ENCODE measurements around the gene RYR1.
A peak's percentile ranks its signal among the peaks of the same experiment; 100 is the strongest.
"Not testable (repeated sequence)": the region's sequence is repeated elsewhere in the genome, so short reads cannot be mapped to it uniquely, and the experiment has no call there.

The RYR1 gene

DNA sequence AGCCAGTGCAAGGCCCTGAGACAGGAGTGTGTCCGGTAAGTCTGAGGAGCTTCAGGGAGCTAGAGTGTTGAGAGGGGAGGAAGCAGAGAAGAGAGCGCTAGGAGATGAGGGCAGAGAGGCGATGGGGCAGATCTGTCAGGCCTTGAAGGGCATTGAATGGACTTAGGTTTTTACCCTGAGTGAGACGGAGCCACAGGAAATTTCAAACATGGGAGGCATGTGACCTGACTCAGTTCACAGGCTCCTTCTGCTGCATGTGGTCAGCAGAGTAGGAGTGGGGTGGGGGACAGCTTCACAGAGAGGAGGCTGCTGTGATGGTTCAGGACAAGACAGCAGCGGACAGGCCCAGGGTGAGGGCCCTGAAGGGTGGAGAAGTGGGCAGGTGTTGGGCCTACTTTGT, 33.1 kb upstream of the RYR1 start:
- DNase-seq = no peak

DNA sequence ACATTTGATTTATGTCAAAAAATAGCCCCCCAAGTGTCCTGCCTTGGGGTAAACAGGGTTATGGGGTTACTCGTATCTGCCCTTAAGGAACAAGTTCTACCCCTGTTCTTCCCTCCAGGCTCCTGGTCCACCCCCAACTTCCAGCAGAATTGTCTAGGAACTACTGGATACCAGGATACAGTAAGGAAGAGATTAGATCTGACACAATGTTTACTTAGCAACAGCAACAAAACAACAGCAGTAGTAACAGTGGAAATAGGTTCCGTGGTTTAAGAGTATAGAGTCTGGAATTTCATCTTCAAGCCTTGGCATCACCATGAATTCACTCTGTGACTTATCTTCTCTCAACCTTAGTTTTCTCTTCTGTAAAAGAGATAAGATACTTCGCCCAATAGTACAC, 32.3 kb upstream of the RYR1 start:
- DNase-seq = no peak

DNA sequence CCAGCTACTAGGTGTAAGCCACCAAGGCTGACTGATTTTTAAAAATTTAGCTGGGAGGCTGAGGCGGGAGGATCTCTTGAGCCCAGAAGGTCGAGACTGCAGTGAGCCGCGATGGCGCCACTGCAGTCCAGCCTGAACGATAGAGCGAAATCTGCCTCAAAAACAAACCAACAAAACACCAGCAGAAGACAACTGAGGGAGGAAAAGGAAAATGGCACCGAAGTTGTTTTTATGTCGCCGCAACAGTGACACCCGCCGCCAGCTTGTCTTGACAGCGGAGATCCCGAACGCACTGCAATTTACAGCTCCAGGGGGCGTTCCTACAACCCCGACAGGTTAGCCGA, 30.9 kb upstream of the RYR1 start:
- DNase-seq = no peak

DNA sequence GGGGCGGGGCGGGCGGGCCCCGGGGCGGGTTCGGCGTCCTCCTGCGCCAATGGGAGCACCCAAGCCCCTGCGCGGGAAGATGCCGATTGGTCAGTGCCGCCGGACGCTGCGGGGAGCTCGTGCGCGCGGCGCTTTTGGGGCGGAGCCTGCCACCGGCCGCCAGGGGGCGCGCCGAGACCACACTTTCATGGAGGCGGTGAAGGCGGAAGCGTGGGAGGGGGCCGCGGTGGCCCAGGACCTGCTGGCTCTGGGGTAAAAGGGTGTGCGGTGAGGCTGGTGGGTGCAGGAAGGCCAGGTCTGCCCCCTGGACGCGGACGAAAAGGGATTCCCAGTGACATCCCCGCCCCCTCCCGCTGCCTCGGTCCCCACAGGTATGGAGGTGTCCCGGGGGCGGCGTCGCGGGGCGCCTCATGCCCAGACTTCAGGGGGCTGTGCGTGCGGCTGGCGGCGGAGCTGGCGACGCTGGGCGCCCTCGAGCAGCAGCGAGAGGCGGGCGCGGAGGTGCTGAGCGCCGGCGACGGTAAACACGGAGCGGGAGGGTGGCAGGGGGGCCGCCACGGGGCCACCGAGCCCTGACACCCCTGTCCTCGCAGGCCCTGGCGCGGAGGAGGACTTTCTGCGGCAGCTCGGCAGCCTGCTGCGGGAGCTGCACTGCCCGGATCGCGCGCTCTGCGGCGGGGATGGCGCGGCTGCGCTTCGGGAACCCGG, 30.4 kb upstream of the RYR1 start, which contains the start of gene FAM98C:
FAM98C (plus strand) TSS at position 127 of the 708 bp plus-strand sequence; CDS start at position 188, 61 bp downstream.
- peak; percentile 98 to 99 for DNase-seq

DNA sequence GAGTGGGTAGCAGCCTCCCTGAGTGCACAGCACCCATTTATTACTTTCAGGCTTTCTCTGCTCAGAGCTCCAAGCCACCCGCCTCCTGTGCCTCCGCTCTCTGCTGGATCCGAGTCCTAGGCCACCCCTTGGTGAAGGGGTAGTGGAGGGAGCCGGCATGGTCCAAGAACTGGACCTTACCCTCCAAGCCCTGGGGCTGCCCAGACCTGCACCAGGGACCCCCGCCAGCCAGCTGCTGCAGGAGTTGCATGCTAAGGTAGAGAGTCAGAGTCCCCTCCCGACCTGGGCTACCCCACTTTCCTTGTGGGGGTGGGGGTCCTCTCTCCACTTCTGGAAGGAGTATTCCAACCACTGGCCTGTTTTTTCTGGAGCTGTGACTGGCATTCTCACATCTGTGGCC, 28.6 kb upstream of the RYR1 start:
- DNase-seq = no peak

DNA sequence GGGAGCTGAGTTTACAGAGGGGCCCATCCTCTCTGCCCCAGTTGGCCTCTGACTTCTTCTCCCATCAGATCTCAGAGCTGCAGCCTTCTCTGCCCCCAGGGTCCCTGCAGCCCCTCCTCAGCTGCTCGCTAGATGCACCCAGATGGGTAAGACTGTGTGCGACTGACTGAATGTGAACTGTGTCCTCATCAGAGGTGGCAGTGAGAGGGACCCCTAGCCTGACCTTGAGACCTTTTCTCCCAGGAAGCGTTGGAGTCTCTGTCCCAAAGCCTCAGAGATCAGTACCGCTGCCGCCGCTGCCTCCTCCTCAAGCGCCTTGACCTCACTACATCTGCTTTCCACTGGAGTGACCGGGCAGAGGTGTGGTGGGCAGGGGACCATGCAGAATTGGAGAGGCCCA, 28.2 kb upstream of the RYR1 start:
- DNase-seq = no peak

DNA sequence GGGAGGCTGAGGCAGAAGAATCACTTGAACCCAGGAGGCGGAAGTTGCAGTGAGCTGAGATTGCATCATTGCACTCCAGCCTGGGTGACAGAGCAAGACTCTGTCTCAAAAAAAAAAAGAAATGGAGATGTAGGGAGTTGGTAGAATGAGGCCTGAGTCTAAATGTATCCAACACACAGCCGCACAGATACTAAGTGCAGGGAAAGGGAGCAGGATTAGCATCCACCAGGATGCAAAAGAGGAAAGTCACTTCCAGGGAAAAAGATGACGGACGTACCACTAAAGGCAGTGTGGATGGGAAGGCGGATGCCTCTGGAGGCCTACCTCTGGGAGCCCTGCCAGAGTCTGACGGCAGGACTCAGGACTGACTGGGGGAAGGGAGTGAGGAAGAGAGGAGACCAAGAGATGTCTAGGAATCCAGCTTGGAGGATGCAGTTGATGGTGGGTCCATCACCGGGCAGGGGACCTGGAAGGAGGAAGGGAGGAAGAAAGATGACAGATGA, 23.8 kb upstream of the RYR1 start:
- DNase-seq = no peak

DNA sequence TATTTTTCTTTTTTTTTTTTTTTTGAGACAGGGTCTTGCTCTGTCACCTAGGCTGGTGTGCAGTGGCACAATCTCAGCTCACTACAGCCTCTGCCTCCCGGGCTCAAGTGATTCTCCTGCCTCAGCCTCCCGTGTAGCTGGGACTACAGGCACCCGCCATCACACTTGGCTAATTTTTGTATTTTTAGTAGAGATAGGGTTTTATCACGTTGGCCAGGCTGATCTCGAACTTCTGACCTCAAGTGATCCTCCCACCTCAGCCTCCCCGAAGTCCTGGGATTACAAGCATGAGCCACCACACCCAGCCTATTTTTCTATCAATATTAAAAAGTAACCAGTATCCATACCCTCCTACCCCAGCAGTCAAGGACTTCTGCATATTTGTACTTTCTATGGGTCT, 23.1 kb upstream of the RYR1 start:
- not testable (repeated sequence) for DNase-seq

DNA sequence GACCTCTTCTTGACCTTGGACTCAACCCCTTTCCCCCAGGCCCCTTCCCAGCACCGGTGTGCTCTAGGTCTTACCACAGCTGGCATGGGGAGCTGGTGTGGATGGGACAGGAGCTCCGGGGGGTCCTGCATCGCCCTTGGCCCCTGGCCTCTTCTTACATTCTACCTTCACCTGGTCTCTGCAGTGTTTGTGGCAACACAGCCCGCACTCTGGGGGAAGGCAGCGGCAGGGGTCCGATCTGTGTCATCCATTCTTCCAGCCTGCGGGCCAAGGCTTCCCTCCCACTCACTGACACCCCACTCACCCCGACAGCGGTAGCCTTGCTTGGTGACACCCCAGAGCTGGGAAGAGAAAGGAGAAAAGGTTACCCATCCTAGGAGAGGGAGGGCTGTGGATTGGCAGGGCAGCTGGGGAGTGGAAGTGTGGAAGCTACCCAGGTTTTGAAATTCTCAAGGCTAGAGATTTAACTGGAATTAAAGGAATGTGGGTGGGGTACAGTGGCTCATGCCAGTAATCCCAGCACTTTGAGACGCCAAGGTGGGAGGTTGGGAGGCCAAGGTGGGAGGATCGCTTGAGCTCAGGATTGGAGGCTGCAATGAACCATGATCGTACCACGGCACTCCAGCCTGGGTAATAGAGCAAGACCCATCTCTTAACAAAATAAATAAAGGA, 22.3 kb upstream of the RYR1 start:
- DNase-seq = no peak

DNA sequence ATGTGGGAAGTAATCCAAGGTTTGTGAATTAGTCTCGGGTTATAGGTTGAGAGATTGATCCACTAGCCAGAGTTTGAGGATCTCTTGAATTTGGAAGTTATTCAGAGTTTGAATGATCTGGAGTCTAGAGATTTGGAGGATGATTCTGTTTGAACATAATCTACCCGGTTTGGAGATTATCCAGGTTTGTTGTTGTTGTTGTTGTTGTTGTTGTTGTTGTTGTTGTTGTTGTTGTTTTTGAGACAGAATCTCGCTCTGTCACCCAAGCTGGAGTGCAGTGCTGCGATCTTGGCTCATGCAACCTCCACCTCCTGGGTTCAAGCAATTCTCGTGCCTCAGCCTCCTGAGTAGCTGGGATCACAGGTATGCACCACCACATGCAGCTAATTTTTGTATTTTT, 21.6 kb upstream of the RYR1 start:
- DNase-seq = not testable (repeated sequence)

DNA sequence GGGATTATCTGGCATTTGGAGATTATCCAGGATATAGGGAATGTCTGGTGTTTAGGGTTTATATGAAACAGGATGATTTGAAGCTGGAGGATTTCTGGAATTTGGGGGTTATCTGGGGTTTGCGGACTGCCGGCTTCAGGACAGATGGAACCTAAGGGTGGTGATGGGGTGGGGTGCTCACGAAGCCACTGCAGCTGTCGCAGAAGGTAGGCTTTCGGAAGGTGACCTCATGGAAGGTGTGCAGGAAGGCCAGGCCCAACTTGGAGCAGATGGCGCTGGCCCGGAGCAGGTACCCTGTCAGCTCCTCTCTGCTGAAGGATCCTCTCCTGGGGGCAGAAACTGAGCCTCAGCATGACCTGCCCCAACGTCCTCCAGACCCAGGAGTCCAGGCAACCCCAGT, 21.0 kb upstream of the RYR1 start:
- DNase-seq = no peak

DNA sequence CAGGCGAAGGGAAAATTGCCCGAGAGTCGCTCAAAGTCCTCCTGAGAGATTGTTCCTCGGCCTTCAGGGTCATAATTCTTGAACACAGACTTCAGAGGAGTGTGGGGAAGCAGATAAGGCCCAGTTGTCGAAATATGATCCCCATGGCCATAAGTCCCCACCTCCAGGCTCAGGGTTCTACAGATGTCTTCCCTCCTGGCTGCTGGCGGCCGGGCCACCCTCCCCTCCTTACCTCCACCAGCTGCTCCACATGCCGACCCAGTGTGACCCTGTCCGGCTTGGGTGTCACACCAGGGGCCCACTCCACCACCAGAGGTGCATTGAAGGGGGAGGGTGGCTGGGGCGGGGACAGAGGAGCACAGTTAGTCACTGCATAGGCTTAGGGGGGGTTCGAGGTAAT, 20.5 kb upstream of the RYR1 start:
- no peak for DNase-seq

DNA sequence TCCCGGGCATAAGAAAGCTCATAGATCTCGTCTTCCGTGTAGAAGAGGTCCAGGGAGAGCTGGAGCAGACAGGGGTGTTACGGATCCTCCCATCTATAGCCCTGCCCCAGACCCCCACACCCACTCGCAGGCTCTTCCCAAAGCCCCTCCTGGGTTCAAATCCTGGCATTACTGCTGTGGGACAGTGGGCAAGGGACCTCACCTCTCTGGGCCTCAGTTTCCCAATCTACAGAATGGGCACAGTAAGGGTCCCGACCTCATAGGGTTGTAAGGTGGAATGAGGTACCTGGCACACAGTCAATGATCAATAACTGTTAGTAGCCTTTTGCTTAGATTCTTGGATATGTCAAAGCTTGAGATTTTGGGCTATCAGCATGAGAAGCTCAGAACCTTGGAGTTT, 20.1 kb upstream of the RYR1 start:
- DNase-seq = no peak

DNA sequence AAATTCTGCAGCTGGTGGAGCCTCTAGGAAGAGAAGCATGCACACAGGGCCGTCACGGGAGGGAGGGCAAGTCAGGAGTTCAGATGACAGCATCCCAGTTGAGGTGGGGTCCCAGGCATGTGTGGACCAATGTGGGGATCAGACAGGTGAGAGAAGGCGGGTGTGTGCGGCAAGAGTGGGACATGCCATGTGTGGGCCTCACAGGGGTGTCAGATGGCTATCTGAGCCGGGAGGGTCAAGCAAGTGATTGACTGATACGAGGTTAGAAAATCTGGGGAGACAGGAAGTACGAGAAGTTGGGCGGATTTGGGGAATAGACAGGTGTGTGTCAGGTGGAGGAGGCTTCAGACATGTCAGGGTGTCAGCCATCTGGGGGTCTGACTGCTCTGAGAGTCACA, 16.3 kb upstream of the RYR1 start:
- DNase-seq = no peak

DNA sequence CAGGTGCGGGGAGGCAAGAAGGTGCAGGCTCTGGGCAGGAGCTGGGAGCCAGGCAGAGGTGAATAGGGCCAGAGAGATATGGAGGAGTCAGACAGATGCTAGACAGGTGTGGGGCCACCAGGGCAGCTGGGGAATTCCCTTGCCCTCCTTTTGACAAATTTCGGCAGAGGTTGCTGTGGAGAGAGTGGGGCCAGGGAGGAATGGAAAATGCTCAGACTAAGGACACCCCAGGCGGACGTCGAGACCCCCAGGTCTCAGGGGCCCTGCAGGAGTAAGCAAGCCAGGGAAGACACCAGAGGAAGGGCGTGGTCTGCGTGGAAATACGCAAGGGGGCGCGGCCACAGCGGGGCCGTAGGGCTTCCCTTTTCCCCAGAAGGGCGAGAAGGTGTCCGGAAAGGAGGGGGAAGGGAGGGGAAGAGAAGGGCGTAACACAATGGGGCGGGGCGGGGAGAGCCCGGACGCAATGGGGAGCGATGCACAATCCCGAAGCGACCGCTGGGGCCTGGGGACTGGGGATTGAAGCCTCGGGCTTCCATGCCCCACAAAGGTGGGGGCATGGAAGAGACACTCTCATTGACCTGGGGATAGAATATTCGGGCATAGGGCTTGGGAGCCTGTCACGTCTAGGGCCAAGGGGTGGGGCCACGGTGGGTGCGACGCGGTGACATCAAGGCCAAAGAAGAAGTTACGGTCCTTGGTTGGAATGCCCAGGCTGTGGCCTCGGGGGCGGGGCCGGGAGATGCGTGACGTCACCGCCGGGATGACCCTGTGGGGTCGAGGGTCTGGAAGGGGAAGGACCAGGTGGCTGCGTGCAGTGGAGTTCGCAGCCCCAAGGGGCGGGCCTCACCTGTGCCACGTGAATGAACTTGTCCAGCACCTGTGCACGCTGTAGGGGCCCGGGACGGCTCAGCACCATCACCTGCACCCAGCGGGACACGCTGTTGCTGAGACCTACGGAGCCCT, 15.7 kb upstream of the RYR1 start:
- DNase-seq = peak; percentile 79 to 85

DNA sequence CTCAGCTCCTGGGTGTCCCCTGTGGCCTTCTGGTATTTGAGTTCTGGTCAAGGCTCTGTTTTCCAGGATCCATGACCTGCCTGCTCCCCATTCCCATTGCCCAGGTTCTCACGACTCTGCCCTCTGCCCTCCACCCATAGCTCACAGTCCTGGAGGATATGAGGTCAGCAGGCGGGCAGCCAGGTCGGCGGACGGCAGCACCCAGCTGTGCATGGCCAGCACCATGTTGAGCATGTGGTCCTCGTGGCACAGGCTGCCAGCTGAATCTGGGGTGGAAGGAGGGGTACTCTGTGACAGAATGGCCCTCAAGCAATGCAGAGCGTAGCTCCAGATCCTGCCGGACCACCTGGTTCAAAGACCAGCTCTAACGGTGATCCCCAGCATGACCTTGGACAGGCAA, 12.6 kb upstream of the RYR1 start:
- no peak for DNase-seq

DNA sequence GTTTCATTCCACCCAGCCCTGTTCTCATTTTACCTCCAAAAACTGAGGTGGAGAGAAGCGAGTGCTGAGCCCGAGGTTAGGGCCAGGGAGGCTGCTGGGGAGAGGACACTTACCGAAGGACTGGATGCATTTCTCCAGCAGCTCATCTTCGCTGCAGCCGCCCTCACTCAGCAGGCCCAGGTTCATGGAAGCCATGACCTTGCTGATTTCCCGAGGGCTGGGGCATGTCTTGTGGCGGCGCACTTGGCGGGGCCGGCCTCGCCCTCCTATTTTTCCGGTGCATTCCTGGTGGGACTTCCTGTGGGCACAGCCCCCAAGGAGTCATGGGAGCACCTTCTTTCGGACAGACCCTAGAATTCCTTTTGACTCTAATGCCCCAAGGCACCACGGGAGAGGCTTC, 11.6 kb upstream of the RYR1 start:
- DNase-seq = no peak

DNA sequence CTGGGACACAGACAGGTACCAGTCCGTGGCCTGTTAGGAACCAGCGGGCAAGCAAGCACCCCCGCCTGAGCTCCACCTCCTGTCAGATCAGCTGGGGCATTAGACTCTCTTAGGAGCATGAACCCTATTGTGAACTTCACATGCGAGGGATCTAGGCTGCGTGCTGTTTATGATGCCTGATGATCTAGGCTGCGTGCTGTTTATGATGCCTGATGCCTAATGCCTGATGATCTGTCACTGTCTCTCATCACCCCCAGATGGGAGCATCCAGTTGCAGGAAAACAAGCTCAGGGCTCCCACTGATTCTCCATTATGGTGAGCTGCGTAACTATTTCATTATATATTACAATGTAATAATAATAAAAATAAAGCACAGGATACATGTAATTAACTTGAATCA, 11.1 kb upstream of the RYR1 start:
- no peak for DNase-seq

DNA sequence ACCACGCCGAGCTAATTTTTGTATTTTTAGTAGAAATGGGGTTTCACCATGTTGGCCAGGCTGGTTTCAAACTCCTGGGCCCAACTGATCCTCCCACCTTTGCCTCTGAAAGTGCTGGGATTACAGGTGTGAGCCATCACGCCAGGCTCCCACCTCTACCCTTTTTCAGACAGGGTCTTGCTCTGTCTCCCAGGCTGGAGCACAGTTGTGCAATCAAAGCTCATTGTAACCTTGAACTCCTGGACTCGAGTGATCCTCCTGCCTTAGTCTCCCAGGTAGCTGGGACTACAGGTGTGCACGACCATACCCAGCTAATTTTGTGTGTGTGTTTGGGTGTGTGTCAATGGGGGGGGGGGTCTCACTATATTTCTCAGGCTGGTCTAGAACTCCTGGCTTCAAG, 9.2 kb upstream of the RYR1 start:
- DNase-seq = no peak

DNA sequence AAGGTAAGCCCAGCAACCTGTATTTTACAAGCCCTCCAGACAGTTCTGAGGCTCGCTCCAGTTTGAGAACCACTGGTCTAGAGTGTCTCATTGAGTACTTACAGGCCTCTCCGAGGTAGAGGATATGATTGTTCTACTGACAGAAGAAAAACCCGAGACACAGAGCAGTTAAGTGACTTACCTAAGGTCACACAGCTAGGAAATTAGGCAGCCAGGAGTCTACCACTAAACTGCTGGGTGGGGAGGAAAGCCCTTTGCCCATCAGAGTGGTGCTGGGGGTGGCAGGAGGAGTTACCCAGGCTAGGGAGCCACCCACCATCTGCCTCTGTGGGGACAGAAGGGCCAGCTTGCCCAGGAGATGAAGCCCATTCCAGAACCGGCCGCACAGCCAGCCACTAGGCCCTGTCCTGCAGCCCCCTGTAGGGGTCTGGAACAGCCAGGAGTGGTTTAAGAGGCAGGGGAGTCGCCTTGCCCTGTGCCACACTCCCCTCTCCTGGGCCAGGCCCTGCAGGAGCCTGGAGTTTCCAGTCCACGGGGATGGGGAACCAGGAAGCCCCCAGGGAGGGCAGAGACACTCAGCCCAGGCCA, 8.2 kb upstream of the RYR1 start:
- DNase-seq = no peak

DNA sequence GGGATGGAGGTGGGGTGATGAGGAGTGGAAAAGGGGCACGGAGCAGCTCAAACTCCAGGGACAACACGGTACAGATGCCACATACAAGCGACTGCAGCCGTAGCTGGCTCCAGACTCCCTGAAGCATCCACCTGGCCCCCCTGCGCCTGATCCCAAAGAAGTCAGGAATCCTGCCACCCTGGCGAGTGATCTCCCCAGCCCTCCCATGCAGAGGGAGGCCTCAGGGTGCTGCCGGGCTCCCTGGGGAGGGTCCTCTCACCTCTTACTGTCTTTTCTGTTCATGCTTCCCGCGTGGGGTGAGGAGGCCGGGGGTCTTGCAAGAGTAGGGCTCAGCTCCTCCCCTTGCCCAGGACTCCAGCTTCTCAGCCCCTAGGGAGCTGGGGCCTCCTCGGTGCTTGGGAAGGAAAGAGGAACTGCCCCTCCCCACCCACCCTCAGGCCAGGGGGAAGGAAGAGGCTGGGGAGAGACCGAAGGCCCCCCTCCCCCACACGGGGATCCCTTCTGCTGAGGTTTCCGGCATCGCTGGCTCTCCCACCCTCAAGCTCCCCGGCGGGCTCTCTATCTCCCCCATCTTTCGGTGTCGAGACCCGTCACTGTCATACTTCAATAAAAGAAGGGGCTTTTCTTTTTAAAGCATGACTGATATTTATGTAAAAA, 7.6 kb upstream of the RYR1 start, which contains the start of gene RASGRP4:
RASGRP4 (minus strand) TSS at position 410 of the 657 bp plus-strand sequence; CDS start at position 282, 128 bp downstream.
- DNase-seq = peak; percentile 51 to 61

DNA sequence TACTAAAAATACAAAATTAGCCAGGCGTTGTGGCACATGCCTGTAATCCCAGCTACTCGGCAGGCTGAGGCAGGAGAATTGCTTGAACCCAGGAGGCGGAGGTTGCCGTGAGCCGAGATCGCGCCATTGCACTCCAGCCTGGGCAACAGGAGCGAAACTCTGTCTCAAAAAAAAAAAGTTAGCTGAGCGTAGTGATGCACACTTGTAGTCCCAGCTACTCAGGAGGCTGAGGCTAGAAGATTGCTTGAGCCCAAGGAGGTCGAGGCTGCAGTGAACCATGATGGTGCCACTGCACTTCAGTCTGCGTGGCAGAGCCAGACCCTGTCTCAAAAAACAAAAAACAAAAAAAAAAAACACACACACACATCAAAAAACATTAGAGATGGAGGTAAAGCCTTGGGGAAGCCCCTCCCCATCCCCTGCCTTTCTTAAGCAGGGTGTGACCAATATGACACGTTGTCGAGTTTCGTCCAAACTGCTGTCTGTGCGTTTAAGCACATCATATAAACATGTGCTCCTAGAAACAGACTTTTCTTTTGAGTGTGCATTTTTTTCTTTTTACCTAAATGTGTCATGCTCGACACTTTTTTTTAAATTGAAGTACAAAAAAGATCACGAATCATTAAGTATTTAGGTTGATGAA, 6.3 kb upstream of the RYR1 start:
- peak; percentile 39 to 44 for DNase-seq
